Measurements from ENCODE around the gene SLC10A7. TPM values are rescaled to one million over a fixed set of nuclear protein-coding genes. Genes with fewer than 3 reads are reported as not detected.

Gene SLC10A7
- total RNA-seq, 1 experiment from 2014 or later, result 3.9 TPM

GRCh38 chr4:146522869-146523205, 1.1 kb upstream of the SLC10A7 start:
- no CpG with 5 or more reads among the region's 7 CpGs for WGBS (ENCODE audit: extremely low coverage, insufficient read length, low lambda C conversion rate)
- no peak overlapping the region for H3K27ac ChIP-seq (ENCODE audit: insufficient read length, low read depth, low read length)
- peaks cover 12% of the 10 kb centered on the region; the same call in 1 of the 2 replicates for H3K27me3 ChIP-seq (ENCODE audit: insufficient read depth, low read length)
- H2AFZ ChIP-seq (ENCODE audit: low read length), result no peak overlapping the region
- no peaks in the 10 kb centered on the region for H3K4me1 ChIP-seq (ENCODE audit: insufficient read depth, low read length)
- no peak overlapping the region for H4K5ac ChIP-seq (ENCODE audit: insufficient read length, low read depth, low read length)
- H4K8ac ChIP-seq (replicated peaks; ENCODE audit: insufficient read length, low read depth, low read length), result no peak overlapping the region
- H3K18ac ChIP-seq (ENCODE audit: insufficient read length, low read depth, low read length), result no peak overlapping the region
- peaks cover 3% of the 10 kb centered on the region for H3K23me2 ChIP-seq (ENCODE audit: insufficient read length, low read depth, low read length, poor library complexity, severe bottlenecking)
- no peak for DNase-seq
- no peaks in the 10 kb centered on the region for H3K9me3 Mint-ChIP-seq
- no peak overlapping the region for H3K56ac ChIP-seq (ENCODE audit: insufficient read length, low read depth, low read length)
- H3K79me2 ChIP-seq (ENCODE audit: insufficient read depth, low read length), result no peaks in the 10 kb centered on the region
- no peaks in the 10 kb centered on the region for H4K20me1 ChIP-seq (ENCODE audit: control insufficient read depth, insufficient read depth, insufficient read length)
- no peak overlapping the region for H2BK12ac ChIP-seq (ENCODE audit: insufficient read length, low read depth, low read length)
- no peak overlapping the region for H2BK120ac ChIP-seq (ENCODE audit: low read depth, low read length, poor library complexity, severe bottlenecking)
- H3K23ac ChIP-seq (ENCODE audit: insufficient read length, low read depth, low read length), result no peak overlapping the region
- peaks cover 3 to 5% of the 10 kb centered on the region in 2 experiments for H3K4me1 Mint-ChIP-seq
- no peak overlapping the region for H3T11ph ChIP-seq (ENCODE audit: low read length)
- H3K79me1 ChIP-seq (ENCODE audit: insufficient read depth, low read depth, low read length, poor library complexity, severe bottlenecking), result no peaks in the 10 kb centered on the region
- H3K27ac Mint-ChIP-seq, result no peak overlapping the region
- no peak overlapping the region for H2BK5ac ChIP-seq (ENCODE audit: insufficient read length, low read length)
- H3K36me3 Mint-ChIP-seq (ENCODE audit: insufficient read depth in 1 of 3, low read depth in 3 of 3), result no peaks in the 10 kb centered on the region; a peak in 1 of 7 replicates
- no peak overlapping the region for H3K9ac ChIP-seq (ENCODE audit: extremely low read depth, insufficient read length, low read length)
- H3K14ac ChIP-seq (ENCODE audit: insufficient read depth, low read length), result no peak overlapping the region
- TF ChIP-seq CTCF (conservative IDR thresholded peaks at IDR 0.05), result no peak
- no peak overlapping the region for H2BK20ac ChIP-seq (ENCODE audit: low read depth, low read length, poor library complexity, severe bottlenecking)
- H2BK15ac ChIP-seq (ENCODE audit: low read depth, low read length), result no peak overlapping the region
- no peak overlapping the region for H3K4ac ChIP-seq (ENCODE audit: low read depth, low read length)
- H4K91ac ChIP-seq (ENCODE audit: insufficient read length, low read depth, low read length), result no peak overlapping the region
- peak overlapping the region; percentile 67 for H3K4me2 ChIP-seq (ENCODE audit: insufficient read depth, insufficient read length, low read length)
- H3K9me3 ChIP-seq (ENCODE audit: control insufficient read depth, low read depth, low read length), result no peaks in the 10 kb centered on the region
- H3K4me3 Mint-ChIP-seq, result no peak overlapping the region
- H2AK5ac ChIP-seq (ENCODE audit: insufficient read length, low read length), result no peak overlapping the region
- peaks cover 16% of the 10 kb centered on the region for H3K27me3 Mint-ChIP-seq (ENCODE audit: low read depth)
